GM21447 (cell line): ENCODE data around the gene ENHO.

Experiments
- ATAC-seq: cut with Tn5 transposase; IDR thresholded peaks from one replicate; pipeline ENCODE4 v1.9.1; 2021; ENCODE audit not compliant: unreplicated experiment

ENHO gene

DNA sequence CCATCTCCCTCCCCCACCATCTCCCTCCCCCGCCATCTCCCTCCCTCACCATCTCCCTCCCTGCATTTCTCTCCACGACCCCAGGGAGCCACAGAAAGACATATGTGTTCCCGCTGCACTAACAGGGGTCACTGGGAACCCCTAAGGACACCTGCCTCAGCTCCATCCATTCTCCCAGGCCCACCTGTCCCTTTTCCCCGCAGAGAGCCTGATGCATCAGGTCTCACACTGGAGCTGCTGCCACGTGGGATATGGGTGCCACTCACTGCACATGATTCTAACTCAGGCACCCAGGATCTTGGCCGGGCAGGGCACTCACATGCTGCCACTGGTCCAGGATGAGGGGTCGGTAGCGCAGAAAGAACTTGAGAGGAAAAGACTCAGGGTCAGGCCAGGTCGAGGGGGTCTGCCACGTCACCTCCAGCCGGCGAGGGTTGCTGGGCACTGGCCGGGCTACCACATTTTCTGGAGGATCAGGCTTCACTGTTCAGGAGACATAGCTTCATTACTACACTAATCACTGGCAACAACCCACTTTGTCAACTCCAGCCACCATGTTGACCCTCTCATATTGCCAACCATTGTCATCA is 33.2 kb upstream of the ENHO start:
- ATAC-seq, result no peak

DNA sequence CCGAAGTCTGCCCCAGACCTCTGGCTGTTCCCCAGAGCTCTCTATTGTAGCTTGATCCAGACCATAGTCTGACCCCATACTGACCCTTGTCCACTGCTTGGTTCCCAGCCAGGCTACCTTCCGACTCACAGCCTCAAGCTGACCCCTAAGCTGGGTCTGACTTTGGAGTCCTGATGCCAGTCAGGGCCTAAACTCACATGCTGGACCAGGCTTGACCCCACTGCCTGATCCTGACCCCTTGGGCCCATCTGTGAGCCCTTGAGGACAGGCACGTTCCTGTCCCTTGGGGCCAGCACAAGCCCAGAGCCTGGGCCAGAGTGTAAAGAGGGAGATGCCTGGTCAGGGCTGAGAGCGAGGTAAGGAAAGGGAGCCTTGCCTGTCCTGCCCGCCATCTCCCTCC is 32.7 kb upstream of the ENHO start:
- ATAC-seq, result no peak

DNA sequence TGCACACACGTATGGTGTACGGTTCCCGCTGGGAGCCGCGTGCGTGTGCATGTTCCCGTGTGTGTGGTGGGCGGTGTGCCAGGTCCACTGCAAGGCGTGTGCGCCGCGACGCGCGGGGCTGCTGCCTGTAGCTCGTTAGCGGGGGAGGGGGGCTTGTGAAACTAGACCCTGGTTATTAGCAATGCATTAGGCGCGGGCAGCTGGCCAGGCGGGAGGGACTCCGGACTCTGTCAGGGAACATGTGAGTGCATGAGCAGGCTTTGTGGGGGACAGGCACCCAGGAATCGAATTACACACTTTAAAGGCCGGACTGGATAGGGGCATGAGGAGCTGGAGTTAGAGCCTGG is 32.2 kb upstream of the ENHO start:
- no peak for ATAC-seq

DNA sequence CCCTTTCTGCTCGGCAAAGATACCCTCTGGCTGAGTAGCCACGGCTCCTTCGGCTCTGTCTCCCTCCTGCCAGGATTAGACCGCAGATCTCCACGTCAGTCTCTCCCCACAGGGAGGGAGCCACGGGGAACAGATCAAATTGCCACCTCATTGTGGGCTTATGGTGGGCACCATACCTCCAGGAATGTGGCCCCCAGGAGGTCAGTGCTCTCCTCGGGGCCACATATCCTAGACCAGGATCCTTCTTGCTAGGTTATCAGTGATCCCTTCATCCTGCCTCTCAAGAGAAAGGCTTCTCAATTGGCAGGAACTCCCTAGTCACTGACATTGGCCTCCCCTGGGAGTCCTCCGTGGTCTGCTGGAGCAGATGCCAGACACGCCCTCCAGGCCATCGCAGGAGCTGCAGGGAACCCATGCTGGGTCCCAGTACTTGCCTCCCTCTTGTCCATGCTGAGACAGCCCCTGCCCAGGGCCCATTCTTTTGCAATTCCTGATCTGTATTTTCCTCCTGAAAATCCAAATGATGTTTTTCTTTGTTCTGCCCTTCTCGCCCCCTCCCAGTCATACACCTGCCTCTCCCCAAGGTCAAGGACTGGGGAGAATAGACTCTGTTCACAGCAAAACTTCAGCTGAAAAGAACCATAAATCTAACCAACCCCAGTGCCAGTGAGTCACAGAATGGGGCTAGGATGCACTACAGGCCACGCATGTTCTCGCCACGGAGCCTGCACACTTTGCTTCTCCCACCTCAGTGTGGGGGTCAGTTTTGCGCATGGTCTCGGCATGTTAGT is 31.6 kb upstream of the ENHO start:
- no peak for ATAC-seq

DNA sequence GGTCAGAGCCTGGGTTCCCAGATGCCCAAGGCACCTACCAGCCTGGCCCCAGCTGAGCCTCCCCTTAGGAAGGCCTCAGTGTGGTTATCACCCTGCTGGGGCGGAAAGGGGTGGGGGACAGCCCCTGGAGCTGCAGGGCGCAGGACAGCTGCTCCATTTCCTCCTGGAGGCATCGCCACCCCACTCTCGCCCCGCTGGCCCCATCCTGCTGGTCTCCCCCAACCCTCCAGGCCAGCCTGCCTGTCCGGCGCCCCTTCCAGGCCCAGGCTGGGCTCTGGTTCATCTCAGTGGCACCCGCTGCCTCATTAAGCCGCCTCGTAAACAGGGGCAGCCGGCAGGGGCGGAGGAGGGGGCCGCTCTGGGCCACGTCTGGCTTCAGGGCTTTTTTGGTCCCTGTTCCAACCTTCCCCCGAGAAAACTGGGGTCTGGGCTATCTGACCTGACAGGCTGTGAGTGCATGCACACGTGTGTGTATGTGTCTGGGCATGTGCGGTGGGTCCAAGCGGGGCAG is 30.8 kb upstream of the ENHO start:
- ATAC-seq, result no peak

DNA sequence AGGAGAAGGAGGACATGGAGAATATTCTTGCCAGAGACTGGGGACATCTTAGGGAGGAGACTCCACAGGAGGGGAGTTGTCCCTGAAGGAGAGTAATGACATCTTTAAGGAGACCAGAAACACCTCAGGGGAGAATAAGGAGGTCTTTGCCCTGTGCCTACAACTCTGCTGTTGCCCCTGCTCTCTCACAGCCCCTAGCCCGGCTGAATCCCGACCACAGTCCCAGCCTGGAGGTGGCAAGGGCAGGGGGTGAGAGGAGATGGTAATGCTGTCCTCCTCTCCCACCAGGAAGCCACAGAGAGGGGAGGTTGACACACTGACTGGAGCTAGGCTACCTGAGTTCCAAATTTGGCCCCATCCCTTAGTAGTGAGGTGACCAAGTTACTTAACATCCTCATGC is 30.2 kb upstream of the ENHO start:
- no peak for ATAC-seq

DNA sequence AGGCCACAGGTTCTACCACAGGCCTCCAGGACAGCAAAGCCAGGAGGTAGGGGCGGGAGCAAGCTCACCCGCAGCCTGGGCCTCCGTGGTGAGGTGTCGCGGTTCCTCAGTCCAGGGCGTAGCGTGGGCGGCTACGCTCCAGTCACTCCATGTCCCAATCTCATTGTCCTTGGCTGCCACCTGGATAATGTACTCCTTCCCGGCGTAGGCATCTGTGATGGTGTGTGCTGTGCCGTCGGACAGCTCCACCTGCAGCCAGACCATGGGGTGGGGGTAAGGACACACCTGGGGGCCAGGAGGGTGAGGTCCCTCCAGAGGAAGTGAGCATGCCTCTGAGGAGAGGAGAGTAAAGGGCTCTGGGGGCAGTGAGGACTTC is 29.8 kb upstream of the ENHO start:
- no peak for ATAC-seq

DNA sequence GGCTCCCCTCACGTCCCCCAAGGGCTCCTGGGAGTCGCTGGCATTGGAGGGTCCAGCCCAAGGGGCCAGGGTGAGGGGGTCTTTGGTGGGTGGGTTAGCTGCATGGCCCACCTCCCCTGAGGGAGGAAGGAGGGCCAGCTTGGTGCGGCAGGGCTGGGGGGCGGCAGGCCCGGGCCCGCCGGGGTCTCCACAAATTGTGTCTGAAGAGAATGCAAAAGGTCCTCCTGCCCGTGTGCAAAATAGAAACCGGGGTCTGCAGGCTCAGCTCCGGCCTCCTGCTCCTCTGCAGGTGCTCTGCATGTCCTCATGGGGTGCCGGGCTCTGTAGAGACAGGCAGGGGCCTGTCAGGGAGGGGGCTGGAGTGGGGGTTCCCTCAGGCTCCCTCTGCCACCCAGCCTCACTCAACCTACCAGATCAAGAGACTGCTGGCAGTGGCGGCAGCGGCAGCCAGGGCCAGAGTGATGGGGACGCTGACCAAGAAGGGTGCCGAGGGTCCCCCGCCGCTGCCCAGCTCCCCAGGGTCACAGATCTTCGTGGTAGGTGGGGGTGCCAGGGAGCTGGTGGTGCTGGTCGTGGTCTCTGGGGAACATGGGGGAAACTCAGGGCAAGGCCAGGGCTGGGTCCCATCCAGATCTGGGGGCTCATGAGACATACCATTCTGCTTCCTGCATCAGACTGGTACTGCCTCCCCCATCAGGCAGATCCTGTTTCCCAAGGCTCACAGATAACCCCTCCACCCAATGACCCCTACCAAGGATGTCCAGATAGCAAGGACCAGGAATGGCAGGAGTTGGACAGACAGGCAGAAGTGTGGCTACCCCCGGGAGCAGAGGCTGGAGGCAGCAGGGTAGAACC is 29.2 kb upstream of the ENHO start:
- ATAC-seq, result no peak

DNA sequence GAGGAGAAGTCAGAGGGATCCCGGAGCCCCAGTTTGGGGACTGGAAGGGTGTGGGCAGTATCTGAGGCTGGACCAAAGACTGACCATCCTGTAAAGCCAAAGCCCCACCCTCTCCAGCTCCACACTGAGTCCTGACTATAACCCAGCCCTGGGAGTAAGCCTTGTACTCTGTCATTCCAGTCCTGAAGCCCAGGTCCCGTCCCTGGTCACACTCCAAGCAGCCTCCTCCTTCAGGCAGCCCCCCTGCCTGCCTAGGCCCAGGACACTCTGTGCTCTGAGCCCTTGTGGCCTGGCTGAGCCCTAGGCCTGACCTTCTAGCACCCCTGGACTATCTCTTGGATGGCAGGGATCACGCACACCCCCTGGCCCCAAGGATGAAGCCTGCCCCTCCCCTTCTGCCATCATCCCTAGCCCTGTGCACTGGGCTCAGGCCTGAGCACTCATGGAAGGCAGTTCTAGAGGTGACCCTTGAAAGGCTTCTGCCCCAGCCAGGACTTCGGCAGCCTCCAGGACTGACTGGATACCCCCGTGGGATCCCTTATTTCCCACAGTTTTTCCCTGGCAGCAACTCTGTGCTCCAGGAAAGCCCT is 28.0 kb upstream of the ENHO start:
- ATAC-seq, result no peak

DNA sequence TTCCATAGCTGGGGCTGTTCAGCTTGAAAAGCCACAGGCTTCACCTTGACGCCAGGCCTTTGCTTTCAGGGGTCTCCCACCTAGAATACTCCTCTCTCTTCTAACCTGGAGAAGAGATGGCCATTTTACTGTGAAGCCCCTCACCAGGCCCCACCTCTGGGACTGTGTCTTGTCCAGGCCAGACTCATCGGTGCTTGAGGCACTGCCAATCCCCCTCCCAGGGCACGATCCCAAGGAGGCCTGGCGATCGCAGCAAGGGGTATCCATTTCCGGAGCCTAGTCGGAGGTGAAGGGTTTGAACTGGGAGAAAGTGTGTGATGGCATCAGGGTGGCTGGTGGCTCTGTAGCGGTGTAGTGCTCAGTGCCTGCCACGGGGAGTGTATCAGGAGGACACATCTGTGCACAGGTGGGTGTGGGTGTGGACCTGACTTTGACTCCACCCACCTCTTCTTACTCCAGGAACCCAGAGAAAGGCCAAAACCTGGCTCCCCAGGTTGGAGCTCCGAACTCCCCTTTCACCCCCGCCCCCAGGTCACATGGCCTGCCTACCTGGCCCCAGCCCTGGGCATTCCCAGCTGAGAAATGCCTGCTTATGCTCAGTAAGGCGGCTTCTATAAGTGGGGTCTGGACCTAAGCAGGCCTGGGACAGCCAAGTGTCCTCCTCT is 27.4 kb upstream of the ENHO start:
- no peak for ATAC-seq

DNA sequence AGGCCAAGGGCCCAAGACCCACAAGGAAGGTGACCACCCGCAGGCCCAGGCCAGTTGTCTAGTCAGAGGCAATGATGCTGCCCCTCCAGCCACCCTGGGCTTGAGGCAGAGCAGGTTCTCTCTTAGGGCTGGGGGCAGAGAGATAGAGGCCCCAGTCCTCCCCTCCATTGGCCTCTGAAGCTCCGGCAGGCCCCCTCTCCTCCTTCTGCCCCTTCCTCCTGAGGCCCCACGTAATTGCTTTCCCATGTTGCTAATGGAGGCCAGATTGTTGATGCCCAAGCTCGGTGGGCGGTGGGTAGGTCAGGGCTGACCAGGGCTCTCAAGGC is 26.6 kb upstream of the ENHO start:
- no peak for ATAC-seq

DNA sequence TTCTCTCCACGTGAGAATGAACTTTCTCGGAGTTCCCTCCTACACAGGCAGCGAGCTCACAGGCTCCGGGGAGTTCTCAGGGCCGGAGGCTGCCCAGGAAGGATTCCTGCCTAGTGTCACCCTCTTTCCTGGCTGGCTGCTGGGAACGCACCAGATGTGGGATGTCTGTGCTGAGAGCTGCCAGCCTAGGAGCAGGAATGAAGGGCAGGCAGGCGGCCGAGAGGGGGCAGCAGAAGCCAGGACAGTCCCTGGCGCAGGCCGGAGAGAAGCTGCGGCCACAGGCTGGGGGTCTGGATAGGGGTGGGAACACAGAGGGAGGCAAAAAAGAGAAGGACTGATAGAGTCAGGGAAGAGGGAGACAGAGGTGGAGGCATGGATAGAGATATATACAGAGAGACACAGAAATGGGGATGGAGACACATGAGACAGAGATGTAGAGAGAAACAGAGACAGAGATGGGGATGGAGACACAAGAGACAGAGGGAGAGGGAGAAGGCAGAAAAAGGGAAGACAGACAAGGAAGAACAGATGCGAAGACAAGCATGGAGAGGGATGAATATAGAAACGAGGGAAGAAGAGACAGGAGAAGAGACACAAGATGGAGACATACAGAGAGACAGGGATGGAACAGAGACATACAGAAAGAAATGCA is 25.3 kb upstream of the ENHO start:
- ATAC-seq, result no peak

DNA sequence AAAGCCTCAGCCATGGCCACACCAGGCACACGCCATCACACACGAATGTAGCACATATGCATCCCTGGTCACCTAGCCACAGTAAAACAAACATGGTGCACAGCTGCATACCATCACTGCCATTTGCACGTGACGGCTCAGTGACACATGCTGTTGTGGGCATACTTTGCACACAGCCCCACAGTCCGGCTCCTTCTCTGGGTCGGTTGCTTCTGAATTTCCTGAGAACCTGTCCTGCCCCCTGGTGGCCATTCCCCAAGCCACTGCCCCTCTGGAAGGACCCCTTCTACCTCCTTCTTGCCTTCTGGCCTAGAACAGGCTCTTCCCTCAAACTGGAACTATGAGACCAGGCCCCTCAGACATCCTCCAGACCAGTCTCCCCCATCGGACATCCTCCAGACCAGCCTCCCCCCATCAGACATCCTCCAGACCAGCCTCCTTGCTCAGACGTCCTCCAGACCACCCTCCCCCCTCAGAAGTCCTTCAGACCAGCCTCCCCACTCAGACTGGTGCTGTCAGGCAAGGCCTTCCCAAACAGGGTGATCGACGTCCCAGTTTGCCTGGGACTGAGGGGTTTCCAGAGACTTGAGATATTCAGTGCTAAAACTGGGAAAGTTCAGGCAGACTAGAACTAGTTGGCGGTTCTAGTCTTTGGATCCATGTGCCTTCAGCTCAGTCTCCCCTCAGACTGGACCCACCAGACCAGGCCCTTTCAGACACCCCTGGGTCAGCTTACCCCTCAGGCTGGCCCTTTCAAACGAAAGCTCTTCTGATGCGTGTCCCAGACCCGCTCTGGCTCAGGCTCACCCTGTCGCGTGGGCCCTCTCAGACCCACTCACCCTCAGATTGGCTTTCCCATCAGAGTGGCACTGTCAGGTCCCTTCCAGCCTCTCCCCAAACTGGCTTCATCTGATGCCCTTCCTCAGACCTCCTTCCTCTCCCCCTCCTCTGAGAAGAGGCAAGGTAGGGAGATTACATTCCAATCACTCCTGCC is 24.3 kb upstream of the ENHO start:
- no peak for ATAC-seq

DNA sequence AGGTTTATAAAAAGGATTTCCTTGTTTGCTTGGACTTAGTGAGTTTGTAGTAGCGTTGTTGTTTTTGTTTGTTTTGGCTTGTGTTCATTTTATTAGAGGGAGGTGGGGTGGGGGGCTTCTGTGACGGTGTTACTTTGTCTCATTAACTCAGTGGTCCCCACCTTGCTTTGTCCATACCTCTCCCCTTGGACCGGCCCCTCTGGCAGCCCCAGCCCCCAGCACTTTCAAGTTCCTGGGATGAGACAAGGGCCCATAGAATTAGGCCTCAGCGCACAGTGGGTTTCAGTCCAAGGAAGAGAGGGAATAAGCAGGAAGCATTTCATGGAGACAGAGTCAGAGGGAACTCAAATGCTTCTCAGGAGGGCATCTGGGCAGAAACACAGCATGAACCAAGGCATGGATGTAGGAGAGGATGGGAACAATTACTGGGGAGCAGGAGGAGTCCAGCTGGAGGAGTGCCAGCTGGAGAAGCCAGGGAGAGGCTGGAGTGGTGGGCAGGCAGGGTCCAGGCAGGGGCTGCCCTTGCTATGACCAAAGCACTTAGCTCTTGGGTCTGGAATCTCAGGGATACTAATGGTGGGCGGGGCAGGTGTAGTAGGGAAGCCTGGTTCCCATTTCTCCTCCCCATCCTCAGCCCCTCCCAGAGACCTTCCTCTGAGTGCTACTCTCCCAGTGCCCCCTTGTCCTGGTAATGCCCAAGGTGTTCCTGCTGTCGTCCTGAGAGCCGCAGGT is 23.5 kb upstream of the ENHO start:
- no peak for ATAC-seq

DNA sequence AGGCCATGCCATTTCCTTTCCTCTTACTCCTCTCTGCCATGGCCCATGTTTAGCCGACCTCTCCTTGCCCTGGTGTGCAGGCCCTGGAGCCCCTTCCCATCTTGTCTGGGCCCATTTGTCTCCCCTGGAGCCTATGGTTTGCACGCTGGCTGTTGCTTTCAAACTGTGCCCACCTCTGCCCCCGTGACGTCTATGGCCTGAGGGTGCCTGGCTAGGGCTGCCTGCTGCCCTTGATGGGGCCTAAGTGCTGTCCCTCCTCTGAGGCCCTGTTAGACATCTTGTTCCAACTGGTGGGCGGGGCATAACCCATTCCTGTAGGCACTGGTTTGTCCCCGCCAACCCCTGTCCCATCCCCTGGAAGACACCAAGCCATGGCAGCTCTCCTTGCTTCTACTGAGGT is 22.7 kb upstream of the ENHO start:
- ATAC-seq, result no peak

DNA sequence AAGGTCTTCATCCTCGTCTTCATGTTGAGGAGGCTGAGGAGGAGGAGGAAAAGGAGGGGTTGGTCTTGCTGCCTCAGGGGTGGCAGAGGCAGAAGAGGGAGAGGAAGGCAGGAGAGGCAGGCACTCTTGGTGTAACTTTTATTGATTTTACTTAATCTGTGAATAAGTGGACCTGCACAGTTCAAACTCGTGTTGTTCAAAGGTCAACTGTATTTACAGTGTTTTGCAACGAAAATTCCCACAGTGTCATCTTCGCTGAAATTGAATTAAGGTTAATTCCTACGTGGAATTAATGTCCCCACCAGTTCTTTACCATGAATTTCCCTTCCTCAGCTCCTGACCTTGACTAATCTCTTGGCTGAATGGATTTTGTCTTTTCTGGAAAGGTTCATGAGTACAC is 21.2 kb upstream of the ENHO start:
- ATAC-seq, result no peak

DNA sequence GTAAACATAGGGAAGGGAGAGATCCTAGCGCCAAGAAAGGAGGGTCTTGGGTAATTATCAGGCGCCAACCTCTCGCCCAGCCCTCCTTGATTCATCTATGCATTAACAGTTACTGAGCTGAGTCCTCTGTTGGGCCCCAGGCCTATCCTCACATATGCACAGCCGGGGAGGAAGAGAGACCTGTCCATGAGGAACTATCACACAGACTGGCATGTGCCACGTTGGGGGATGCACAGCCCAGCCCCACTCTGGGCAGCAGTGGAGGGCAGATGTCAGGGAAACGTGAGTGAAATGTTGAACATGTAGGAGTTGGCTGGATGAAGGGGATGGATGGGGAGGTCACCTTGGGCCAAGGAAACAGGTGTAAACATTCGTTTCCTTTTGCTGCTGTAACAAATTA is 18.8 kb upstream of the ENHO start:
- no peak for ATAC-seq

DNA sequence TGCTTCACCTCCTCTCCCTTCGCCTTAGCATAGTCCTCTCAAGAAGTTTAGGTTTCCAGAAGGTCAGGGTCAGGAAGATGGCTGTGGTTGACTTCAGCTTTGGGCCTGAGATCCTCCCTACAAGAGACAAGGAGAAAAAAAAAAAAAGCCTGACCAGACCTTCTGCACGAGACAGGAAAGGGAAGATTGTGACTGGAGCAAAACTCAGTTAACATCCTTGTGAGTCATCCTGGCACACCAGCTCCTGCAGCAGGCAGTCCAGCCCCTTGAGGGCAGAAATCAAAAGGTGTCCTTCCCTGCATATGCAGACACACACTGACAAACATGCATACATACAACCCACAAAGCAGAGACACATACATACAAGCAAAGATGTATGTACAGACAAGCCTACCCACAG is 18.0 kb upstream of the ENHO start:
- ATAC-seq, result no peak

DNA sequence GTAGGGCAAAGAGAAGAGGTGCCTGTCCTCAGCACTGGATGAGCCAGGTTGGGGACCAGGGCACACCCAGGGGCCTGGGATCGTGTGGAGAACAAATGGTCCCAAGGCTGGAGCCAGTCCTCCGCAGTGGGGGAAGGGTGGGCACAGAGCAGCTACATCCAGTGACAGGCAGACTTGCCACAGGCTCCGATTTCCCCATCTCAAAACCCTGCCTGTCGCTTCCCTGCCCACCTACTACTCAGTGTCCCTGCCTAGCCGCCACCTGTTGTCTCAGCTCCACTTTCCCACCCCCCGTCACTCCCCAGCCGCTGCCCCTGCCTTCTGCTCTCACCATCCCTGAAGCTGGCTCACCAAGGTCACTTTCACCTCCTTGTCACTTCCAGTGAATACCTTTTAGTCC is 13.9 kb upstream of the ENHO start:
- no peak for ATAC-seq
